Kasumi-1 (cell line): Measurements from ENCODE around the gene UBE2L3.

ENCODE experiments used
- DNase-seq, 2 experiments: peaks; one replicate each; lab custom pipeline; 2025; lab: John Stamatoyannopoulos, UW

UBE2L3 gene

DNA sequence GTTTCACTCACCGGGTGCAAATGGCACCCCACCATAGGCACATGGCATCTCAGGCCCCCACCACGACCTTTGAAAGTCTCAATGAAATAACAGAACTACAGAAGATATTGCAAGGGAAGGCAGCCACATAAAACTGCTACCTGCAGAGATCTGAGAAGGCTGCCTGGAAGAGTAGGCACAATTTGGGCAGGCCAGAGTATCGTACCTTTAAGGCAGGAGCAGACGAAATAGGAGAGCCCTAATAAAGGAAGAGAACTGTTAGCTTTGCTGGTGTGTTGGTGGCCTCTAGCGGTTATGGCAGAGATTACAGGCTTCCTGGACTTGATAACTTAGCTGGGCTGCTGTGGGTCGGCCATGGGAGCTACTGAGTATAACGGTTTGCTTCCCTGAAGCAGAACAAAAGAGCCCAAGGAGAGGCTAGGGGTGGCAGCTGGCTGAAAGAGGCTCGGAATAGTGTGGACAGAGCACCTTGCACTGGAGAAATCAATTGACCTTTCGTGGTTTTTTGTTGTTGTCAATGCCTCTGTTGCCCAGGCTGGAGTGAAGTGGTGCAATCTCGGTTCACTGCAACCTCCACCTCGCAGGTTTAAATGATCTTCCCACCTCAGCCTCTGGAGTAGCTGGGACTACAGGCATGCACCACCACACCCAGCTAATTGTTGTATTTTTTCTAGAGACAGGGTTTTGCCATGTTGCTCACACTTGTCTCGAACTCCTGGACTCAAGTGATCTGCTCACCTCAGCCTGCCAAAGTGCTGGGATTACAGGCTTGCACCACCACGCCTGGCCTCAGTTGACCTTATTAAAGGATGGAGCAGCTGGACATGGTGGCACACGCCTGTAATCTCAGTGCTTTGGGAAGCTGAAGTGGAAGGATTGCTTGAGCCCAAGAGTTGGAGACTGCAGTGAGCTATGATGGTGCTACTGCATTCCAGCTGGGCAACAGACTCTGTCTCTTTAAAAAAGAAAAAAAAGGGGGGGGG, 79.4 kb downstream of the UBE2L3 start:
- peak; percentile 91 to 97 for DNase-seq

GRCh38 chr22:21650280-21650679, 82.8 kb downstream of the UBE2L3 start:
- peak in 1 of 2 experiments; percentile 10 for DNase-seq

- DNase-seq: peak in 1 of 2 experiments; percentile 22
These were observed 83.5 kb downstream of the UBE2L3 start for GRCh38 chr22:21650823-21651520.

GRCh38 chr22:21651521-21652009, 84.1 kb downstream of the UBE2L3 start:
- DNase-seq: no peak

GRCh38 chr22:21652010-21652546, 84.6 kb downstream of the UBE2L3 start:
- DNase-seq: peak; percentile 91 to 92

GRCh38 chr22:21652547-21653545, 85.3 kb downstream of the UBE2L3 start:
- DNase-seq: no peak

DNA sequence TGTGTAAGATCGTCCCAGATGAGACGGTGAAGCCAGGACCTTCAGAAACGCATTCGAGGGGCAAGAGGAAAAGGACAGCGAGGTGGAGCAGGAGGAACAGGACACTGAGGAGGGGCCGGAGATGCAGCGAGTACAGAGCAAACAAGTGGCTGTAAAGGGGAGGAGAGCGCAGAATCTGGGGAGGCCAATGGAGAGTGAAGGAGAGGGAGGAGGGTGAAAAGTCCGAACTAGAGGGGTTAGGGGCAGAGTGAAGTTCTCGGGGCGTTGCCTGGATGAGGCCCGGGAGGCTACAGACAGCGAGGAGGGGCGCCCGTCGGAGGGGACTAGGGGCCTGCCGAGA, 89.5 kb downstream of the UBE2L3 start:
- no peak for DNase-seq

DNA sequence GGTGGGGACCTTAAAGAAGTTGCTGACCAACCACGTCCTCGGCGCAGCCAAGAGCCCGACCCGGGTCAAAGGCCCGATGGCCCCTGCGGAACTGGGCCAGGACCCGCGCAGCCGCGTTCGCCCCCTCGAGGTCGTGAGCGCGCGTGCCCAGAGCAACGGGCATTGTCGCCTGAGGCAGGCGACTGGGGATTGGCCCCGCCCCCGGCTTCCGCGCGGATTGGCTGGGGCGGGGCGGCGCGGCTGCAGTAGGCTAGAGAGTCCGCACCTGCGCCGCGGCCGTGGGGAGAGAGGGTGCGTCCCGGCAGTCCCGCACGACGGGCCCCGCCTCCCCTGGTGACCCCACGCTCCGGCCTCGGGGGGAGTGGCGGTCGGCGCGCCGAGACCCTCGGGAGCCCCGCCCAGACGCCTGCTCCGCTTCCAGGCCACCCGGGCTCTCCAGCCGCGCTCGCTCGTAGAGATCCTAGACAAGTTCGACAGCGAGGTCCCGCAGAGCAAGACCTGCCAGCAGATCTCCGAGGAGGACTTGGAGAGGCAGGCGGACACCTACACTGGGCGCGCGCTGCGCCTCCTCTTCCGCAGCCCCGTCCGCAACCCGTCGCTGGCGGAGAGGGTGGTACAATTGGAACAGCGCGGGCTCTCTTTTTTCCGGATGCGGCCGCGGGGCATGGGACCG, 90.0 kb downstream of the UBE2L3 start:
- peak; percentile 75 to 79 for DNase-seq

- no peak for DNase-seq
These were observed 92.5 kb downstream of the UBE2L3 start for GRCh38 chr22:21659864-21660525.

DNA sequence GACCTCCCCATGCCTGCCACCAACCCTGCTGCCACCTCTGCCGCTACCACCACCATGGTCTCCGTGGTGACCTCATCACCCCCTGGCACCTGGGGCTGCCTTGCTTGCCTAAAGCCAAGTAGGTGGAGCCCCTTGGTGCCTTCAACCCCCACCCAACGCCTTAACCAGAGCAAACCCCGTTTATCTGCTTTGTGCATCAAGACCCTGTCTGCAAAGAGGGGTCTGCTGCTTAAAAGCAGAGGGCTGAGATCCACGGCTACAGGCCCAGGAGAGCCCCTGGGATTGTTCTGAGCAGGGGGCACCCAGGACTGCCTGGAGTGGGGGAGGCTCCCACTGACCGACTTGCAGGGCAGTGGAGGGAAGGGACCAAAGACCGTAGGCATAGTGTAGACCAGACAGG, 93.4 kb downstream of the UBE2L3 start:
- no peak for DNase-seq

- no peak for DNase-seq
These were observed 94.5 kb downstream of the UBE2L3 start for GRCh38 chr22:21661991-21662390.

DNA sequence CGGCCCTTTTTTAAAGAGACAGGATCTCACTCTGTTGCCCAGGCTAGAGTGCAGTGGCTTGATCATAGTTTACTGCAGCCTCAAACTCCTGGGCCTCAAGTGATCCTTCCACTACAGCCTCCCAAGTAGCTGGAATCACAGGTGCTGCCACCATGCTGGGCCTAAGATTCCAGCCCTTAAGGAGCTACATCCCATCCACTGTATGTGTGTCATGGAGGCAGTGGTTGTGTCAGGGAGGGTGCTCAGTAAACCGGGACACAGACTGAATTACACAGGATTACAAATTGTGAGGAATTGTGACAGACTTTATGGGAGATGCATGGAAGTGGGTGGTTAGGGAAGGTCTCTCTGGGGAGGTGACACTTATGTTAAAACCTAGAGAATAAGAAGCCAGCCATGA, 96.2 kb downstream of the UBE2L3 start:
- no peak for DNase-seq

DNA sequence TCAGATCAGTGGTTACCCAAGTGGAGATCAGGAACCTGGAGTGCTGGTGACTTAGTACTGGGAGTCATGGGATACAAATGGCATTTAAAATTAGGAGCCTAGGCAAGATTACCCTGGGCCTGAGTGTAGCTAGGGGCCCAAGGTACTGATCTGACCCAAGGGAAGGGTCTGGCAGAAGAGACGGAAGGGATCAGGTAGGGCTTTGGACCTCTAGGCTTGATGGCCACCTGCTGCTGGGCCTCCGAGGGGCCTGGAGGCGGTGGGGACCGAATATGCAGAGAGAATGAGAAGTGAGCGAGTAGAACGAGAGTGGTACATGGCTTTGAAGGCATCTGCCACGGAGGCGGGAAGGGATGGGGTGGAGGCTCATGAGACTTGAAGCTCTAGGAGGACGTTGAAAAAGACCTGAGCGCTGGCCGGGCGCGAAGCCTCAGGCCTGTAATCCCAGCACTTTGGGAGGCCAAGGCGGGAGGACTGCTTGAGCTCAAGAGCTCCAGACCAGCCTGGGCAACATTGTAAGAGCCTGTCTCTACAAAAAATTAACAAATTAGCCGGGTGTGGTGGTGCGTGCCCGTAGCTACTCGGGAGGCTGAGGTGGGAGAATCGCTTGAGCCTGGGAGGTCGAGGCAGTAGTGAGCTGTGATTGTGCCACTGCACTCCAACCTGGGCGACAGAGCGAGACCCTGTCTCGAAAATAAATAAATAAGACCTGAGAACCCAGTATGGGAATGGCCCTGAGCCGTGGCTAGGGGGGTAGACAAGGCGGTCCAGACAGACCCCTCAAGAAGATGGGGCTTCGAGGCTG, 97.7 kb downstream of the UBE2L3 start:
- no peak for DNase-seq

DNA sequence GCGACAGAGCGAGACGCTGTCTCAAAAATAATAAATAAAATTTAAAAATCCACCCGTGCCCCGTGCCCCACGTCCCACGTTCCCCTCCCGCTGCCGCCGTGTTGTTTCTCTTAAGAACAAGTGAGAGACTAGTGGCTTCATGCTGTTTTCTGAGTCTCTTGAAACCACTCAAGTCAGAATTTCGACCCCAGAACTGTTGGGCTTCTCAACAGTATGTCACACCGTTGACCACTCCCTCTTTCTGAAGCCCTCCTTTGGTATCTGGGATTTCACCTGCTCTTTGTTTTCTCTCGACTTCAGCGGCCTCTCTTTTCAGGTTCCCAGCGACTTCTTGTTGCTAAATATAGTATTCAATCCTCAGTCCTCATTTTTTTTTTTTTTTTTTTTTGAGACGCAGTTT, 99.3 kb downstream of the UBE2L3 start:
- no peak for DNase-seq

- DNase-seq: no peak
These were observed 101.5 kb downstream of the UBE2L3 start for GRCh38 chr22:21669026-21669425.

DNA sequence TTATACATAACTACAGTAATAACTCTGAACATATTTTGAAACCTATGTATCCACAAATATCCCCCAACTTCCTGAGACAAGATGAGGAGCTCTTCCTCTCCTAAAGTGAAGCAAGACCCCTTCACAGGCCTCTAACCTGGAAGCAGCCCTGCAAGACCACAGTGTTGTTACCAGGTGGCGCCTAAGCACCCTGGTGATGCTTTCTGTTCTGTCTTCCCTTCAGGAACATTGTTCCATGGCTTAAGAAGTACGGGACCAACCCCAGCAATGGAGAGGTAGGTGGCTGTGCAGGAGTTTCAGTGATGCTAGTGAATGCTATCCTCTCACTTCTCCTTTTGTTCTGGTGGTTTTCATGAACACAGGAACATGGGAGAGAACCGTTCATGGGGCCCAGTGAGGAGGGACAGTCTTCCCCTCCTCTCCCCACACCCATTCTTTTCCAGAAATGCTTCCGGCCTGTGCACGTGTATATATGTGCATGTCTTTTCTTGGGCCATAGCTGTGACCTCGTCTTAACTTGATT, 104.7 kb downstream of the UBE2L3 start:
- peak; percentile 32 to 55 for DNase-seq
